ENCODE data around the gene DEFB128.

DNA sequence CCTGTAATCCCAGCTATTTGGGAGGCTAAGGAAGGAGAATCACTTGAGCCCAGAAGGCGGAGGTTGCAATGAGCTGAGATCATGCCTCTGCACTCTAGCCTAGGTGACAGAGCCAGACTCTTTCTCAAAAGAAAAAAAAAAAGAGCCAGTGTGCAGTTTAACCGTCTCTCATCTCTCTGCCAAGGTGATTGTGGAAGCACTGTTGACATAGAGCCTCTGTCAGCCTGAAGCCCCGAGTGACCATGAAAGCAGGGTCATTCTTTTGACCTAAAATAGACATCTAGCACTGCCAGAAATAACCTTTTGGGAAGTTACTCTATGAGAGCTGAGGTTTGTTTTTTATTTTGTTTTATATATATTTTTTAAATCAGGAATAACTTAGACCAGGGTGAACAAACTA, 24.9 kb downstream of the DEFB128 start:
- no peak for TF ChIP-seq POLR2AphosphoS5 (IDR thresholded peaks at IDR 0.05; ENCODE audit: low read depth, low read length)
- no peak for TF ChIP-seq TAF1 (IDR thresholded peaks at IDR 0.05; ENCODE audit: borderline replicate concordance, insufficient read depth, low read length)
- TF ChIP-seq SIN3A (IDR thresholded peaks at IDR 0.05; ENCODE audit: borderline replicate concordance, insufficient read depth, low read length): no peak

Data from PFSK-1 (cell line).